ENCODE results near the gene CLTCL1. TPM values are rescaled to one million over a fixed set of nuclear protein-coding genes. Genes with fewer than 3 reads are reported as not detected.

The CLTCL1 gene
- total and polyA plus RNA-seq, 4 experiments from 2014 or later = 0.80 to 1.7 TPM; not detected in 2

- Histone ChIP-seq H3K27me3 (ENCODE audit: insufficient read depth, low read length) (no peaks in the 10 kb centered on the region), H3K36me3 (ENCODE audit: insufficient read depth, low read length) (no peaks in the 10 kb centered on the region), H3K4me1 (ENCODE audit: insufficient read depth, low read length) (peaks cover 9% of the 10 kb centered on the region), H3K27ac (ENCODE audit: low read depth, low read length) (no peak overlapping the region), H3K4me3 (ENCODE audit: low read length in 2 of 2) (no peak overlapping the region), H3K9me3 (ENCODE audit: control insufficient read depth in 1 of 2, low read length in 2 of 2) (no peaks in the 10 kb centered on the region)
- Mint-ChIP-seq H3K4me3 (no peak overlapping the region), H3K36me3 (no peaks in the 10 kb centered on the region), H3K27me3 (no peaks in the 10 kb centered on the region), H3K27ac (peak overlapping the region in 1 of 7 donors; percentile 51), H3K4me1 (peaks cover 9 to 16% (median 13%) of the 10 kb centered on the region in 4 donors), H3K9me3 (peaks cover 0 to 2% (median 0%) of the 10 kb centered on the region in 8 donors)
- DNase-seq = no peak
- CTCF ChIA-PET (ENCODE audit: partially characterized antibody) = no interaction called here
- POLR2A ChIA-PET (ENCODE audit: partially characterized antibody) = no interaction called here
- intact Hi-C loops (cut with micrococcal nuclease) = no loop called here
These were observed 94.5 kb downstream of the CLTCL1 start for GRCh38 chr22:19196841-19197612.

GRCh38 chr22:19195796-19196731 is 95.5 kb downstream of the CLTCL1 start:
- H3K27ac Mint-ChIP-seq = peak overlapping the region in 4 of 7 donors; percentile 46 to 83 (median 58)
- H3K36me3 ChIP-seq (ENCODE audit: insufficient read depth, low read length) = no peaks in the 10 kb centered on the region
- no peak for DNase-seq
- POLR2A ChIA-PET (ENCODE audit: partially characterized antibody) = interaction anchor here (0.5 kb wide), 1 partner anchor 679 kb away, joined by 3 read pairs; no protein-coding TSS in a partner anchor
- peaks cover 0 to 2% (median 0%) of the 10 kb centered on the region in 8 donors for H3K9me3 Mint-ChIP-seq
- no peak overlapping the region for H3K27ac ChIP-seq (ENCODE audit: low read depth, low read length)
- no peaks in the 10 kb centered on the region for H3K27me3 Mint-ChIP-seq
- H3K36me3 Mint-ChIP-seq = no peaks in the 10 kb centered on the region
- no peak overlapping the region for H3K4me3 ChIP-seq (ENCODE audit: low read length in 2 of 2)
- H3K4me1 ChIP-seq (ENCODE audit: insufficient read depth, low read length) = peaks cover 9% of the 10 kb centered on the region
- H3K4me1 Mint-ChIP-seq = peaks cover 9 to 16% (median 13%) of the 10 kb centered on the region in 4 donors
- H3K9me3 ChIP-seq (ENCODE audit: control insufficient read depth in 1 of 2, low read length in 2 of 2) = no peaks in the 10 kb centered on the region
- H3K27me3 ChIP-seq (ENCODE audit: insufficient read depth, low read length) = no peaks in the 10 kb centered on the region
- intact Hi-C loops (cut with micrococcal nuclease) = no loop called here
- peak overlapping the region in 3 of 8 donors; percentile 31 to 44 (median 41) for H3K4me3 Mint-ChIP-seq
- CTCF ChIA-PET (ENCODE audit: partially characterized antibody) = no interaction called here

DNA sequence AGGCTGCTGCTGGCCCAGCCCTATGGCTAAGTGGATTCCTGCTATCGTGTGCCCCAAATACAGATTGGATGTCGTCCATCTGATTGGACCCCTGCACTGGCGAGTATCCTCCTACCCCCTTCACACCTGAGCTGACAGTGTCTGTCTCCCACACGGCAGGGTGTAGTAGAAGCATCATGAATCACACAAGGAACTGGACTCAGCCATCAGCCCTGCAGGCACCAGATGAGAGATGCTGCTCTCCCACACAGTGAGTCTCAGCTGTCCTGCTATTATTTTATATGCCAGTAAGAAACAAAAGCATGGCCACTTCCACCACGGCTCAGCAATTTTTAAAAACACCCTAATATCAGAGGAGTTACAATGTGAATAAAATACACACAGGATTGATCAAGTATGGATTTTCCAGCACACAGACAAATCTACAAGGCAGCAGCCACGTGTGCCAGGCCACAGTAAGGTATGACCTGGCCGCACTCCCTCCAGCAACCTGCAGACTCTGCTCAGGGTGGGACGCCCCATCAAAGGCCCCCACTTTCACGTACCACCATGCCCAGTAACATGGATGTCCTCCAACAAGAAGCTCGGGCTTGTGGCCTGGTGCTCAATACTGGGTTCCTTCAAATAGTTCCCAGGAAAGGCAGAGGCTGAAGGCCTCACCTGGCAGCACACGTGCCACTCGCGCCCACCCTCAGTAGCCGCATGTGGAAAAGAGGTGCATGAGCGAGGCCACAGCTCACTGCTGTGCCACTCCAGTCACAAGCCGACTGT is 96.6 kb downstream of the CLTCL1 start:
- Mint-ChIP-seq H3K4me3 (peak overlapping the region in 1 of 8 donors; percentile 33), H3K9me3 (peaks cover 0 to 2% (median 0%) of the 10 kb centered on the region in 8 donors), H3K27ac (peak overlapping the region in 3 of 7 donors; percentile 19 to 67 (median 20)), H3K36me3 (no peaks in the 10 kb centered on the region), H3K4me1 (peaks cover 9 to 16% (median 13%) of the 10 kb centered on the region in 4 donors), H3K27me3 (no peaks in the 10 kb centered on the region)
- H3K4me1 ChIP-seq (ENCODE audit: insufficient read depth, low read length) = peaks cover 9% of the 10 kb centered on the region
- H3K27me3 ChIP-seq (ENCODE audit: insufficient read depth, low read length) = no peaks in the 10 kb centered on the region
- no peak overlapping the region for H3K4me3 ChIP-seq (ENCODE audit: low read length in 2 of 2)
- ChIA-PET POLR2A (ENCODE audit: partially characterized antibody) (interaction anchor here (0.5 kb wide), 1 partner anchor 680 kb away, joined by 3 read pairs; no protein-coding TSS in a partner anchor), CTCF (ENCODE audit: partially characterized antibody) (interaction anchor here (0.5 to 1.2 kb wide), 2 partner anchors 16 to 478 kb away, joined by 3 read pairs; no protein-coding TSS in a partner anchor)
- intact Hi-C loops (cut with micrococcal nuclease) = no loop called here
- H3K27ac ChIP-seq (ENCODE audit: low read depth, low read length) = no peak overlapping the region
- DNase-seq = no peak
- no peaks in the 10 kb centered on the region for H3K36me3 ChIP-seq (ENCODE audit: insufficient read depth, low read length)
- H3K9me3 ChIP-seq (ENCODE audit: control insufficient read depth in 1 of 2, low read length in 2 of 2) = no peaks in the 10 kb centered on the region

GRCh38 chr22:19193879-19194278 is 97.6 kb downstream of the CLTCL1 start:
- Histone ChIP-seq H3K27ac (ENCODE audit: low read depth, low read length) (no peak overlapping the region), H3K27me3 (ENCODE audit: insufficient read depth, low read length) (no peaks in the 10 kb centered on the region), H3K4me3 (ENCODE audit: low read length in 2 of 2) (no peak overlapping the region), H3K4me1 (ENCODE audit: insufficient read depth, low read length) (peaks cover 9% of the 10 kb centered on the region), H3K9me3 (ENCODE audit: control insufficient read depth in 1 of 2, low read length in 2 of 2) (no peaks in the 10 kb centered on the region), H3K36me3 (ENCODE audit: insufficient read depth, low read length) (no peaks in the 10 kb centered on the region)
- Mint-ChIP-seq H3K27me3 (no peaks in the 10 kb centered on the region), H3K4me3 (no peak overlapping the region), H3K9me3 (peaks cover 0 to 2% (median 0%) of the 10 kb centered on the region in 8 donors), H3K36me3 (no peaks in the 10 kb centered on the region), H3K27ac (no peak overlapping the region), H3K4me1 (peaks cover 9 to 16% (median 13%) of the 10 kb centered on the region in 4 donors)
- POLR2A ChIA-PET (ENCODE audit: partially characterized antibody) = no interaction called here
- intact Hi-C loops (cut with micrococcal nuclease) = no loop called here
- no peak for DNase-seq
- CTCF ChIA-PET (ENCODE audit: partially characterized antibody) = interaction anchor here (1.2 kb wide), 1 partner anchor 15 kb away, joined by 3 read pairs; no protein-coding TSS in a partner anchor

DNA sequence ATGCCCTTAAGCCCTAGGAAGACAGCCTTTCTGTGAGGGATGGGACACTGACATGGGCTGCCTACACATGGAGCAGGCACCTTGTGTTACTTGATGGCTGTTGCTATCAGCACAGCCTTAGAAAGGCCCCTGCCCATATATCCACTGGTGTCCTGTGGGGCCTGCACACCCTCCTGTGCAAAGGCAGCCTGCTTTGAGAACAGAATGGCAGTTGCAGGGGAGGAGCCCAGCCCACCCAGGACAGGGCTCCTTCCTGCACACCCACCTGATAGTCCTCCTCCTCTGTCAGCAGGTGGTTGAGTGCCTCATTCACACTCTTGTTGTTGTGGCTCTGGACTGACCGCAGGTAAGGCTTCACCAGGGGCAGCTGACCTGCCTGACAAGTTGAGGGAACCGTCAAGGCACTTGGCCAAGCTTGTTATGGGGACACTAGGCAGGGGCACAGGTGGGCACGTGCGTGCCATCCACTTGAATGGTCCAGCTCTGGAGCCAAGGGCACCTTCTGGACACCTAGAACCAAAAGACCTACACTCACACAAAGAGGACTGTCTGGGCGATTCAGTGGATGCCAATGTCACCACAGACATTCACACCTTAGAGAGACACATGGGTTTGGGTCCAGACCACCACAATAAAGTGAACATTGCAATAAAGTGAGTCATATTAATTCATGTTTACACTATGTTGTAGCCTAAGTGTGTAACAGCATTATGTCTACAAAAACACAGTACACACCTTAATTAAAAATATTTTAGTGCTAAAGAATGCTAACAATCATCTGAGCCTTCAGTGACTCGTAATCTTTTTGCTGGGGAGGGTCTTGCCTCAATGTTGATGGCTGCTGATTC is 103.6 kb downstream of the CLTCL1 start:
- POLR2A ChIA-PET (ENCODE audit: partially characterized antibody) = no interaction called here
- H3K4me3 Mint-ChIP-seq = no peak overlapping the region
- Histone ChIP-seq H3K27me3 (ENCODE audit: insufficient read depth, low read length) (no peaks in the 10 kb centered on the region), H3K27ac (ENCODE audit: low read depth, low read length) (no peak overlapping the region), H3K4me1 (ENCODE audit: insufficient read depth, low read length) (no peaks in the 10 kb centered on the region), H3K9me3 (ENCODE audit: control insufficient read depth in 1 of 2, low read length in 2 of 2) (no peaks in the 10 kb centered on the region), H3K4me3 (ENCODE audit: low read length in 2 of 2) (no peak overlapping the region), H3K36me3 (ENCODE audit: insufficient read depth, low read length) (no peaks in the 10 kb centered on the region)
- CTCF ChIA-PET (ENCODE audit: partially characterized antibody) = no interaction called here
- H3K4me1 Mint-ChIP-seq = no peaks in the 10 kb centered on the region
- no peak for DNase-seq
- no peaks in the 10 kb centered on the region for H3K36me3 Mint-ChIP-seq
- intact Hi-C loops (cut with micrococcal nuclease) = no loop called here
- H3K27ac Mint-ChIP-seq = no peak overlapping the region
- no peaks in the 10 kb centered on the region for H3K9me3 Mint-ChIP-seq
- no peaks in the 10 kb centered on the region for H3K27me3 Mint-ChIP-seq

DNA sequence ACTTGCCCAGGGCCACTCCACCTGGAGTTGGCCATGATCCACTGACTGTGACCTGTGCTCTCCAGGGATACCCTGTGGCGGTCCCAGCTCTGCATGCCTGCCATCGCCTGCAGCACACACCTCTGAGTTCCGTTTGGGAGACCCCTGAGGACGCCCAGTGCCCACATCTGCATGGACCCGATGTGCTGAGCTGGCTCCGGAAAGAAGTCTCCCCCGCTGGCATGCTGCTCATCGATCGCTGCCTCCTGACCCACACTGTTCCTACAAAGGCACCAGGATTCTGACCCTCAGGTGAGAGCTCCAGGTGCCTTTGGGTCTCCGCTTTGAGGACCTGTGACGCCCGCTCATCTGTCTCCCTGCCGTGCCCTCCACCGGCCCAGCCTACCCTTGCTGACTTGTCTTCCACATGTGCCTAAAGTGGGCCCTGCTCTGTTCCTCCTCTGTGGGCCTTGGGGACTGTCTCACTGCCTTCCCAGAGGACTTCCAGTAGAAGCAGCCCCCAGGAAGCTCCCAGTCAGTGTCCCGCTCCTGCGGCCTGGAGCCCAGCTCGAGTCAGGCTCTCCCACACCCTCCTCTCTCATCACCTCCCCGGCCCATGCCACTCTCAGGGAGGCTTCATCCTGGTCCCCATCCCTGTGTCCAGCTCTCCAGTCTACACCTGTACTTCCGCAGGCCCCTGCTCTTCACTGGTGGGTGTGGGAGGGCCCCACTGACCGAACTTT is 107.1 kb downstream of the CLTCL1 start:
- H3K27me3 ChIP-seq (ENCODE audit: insufficient read depth, low read length) = no peaks in the 10 kb centered on the region
- H3K27me3 Mint-ChIP-seq = no peaks in the 10 kb centered on the region
- POLR2A ChIA-PET (ENCODE audit: partially characterized antibody) = no interaction called here

More for the DNA sequence above, 107.1 kb downstream of the CLTCL1 start:
- peaks cover 4 to 20% (median 11%) of the 10 kb centered on the region in 4 donors for H3K4me1 Mint-ChIP-seq
- no peak overlapping the region for H3K4me3 ChIP-seq (ENCODE audit: low read length in 2 of 2)
- H3K9me3 Mint-ChIP-seq = no peaks in the 10 kb centered on the region
- no peak overlapping the region for H3K4me3 Mint-ChIP-seq
- H3K4me1 ChIP-seq (ENCODE audit: insufficient read depth, low read length) = peaks cover 15% of the 10 kb centered on the region
- CTCF ChIA-PET (ENCODE audit: partially characterized antibody) = interaction anchor here (1.3 kb wide), 1 partner anchor 293 kb away, joined by 3 read pairs; no protein-coding TSS in a partner anchor
- intact Hi-C loops (cut with micrococcal nuclease) = no loop called here
- no peak overlapping the region for H3K27ac ChIP-seq (ENCODE audit: low read depth, low read length)
- H3K9me3 ChIP-seq (ENCODE audit: control insufficient read depth in 1 of 2, low read length in 2 of 2) = no peaks in the 10 kb centered on the region
- no peaks in the 10 kb centered on the region for H3K36me3 Mint-ChIP-seq
- no peaks in the 10 kb centered on the region for H3K36me3 ChIP-seq (ENCODE audit: insufficient read depth, low read length)
- no peak for DNase-seq
- H3K27ac Mint-ChIP-seq = peak overlapping the region in 1 of 7 donors; percentile 48
